AG04449 (cell line): ENCODE data around the gene ARMC12.
A peak's percentile ranks its signal among the peaks of the same experiment; 100 is the strongest.

ENCODE experiments used
- CTCF ChIA-PET: fragments of 350-600 bp; formaldehyde crosslinking; extraction: SDS; loops from one replicate; lab custom pipeline; 2021; ENCODE audit warnings: antibody characterized with exemption; lab: Yijun Ruan, JAX
- POLR2A ChIA-PET: fragments of 400-600, 350-600 bp; formaldehyde crosslinking; extraction: SDS; loops from one replicate; lab custom pipeline; 2020; ENCODE audit warnings: antibody characterized with exemption, inconsistent platforms; lab: Yijun Ruan, JAX
- DNase-seq: peaks from one replicate; pipeline ENCODE4 v3.0.0-alpha.2; 2010; ENCODE audit warnings: low read depth, low spot score
- H3K4me3 ChIP-seq: 2 replicates; pipeline ENCODE4 v1.5.1; 2011; ENCODE audit warnings: low read depth, mild to moderate bottlenecking, control low read depth, low read length
- CTCF ChIP-seq: IDR thresholded peaks from one replicate; pipeline ENCODE4 v1.5.1; 2011; ENCODE audit warnings: mild to moderate bottlenecking, moderate library complexity, low read length, control low read depth, inconsistent platforms; ENCODE audit not compliant: insufficient read depth; ENCODE audit errors: missing control alignments

The ARMC12 gene

GRCh38 chr6:35736253-35736894, 458 bp upstream of the ARMC12 start:
- DNase-seq, result no peak
- peak; percentile 83 for TF ChIP-seq CTCF
- POLR2A ChIA-PET, result interaction anchor here (0.7 kb wide), 2 partner anchors 17 to 155 kb away, joined by 4 read pairs; no protein-coding TSS in a partner anchor
- no peak overlapping the region for H3K4me3 ChIP-seq
- CTCF ChIA-PET, result interaction anchor here (0.6 to 6.1 kb wide), 64 partner anchors 9 to 359 kb away, joined by 3 to 524 read pairs (median 4); partner anchors contain the start of gene TULP1

DNA sequence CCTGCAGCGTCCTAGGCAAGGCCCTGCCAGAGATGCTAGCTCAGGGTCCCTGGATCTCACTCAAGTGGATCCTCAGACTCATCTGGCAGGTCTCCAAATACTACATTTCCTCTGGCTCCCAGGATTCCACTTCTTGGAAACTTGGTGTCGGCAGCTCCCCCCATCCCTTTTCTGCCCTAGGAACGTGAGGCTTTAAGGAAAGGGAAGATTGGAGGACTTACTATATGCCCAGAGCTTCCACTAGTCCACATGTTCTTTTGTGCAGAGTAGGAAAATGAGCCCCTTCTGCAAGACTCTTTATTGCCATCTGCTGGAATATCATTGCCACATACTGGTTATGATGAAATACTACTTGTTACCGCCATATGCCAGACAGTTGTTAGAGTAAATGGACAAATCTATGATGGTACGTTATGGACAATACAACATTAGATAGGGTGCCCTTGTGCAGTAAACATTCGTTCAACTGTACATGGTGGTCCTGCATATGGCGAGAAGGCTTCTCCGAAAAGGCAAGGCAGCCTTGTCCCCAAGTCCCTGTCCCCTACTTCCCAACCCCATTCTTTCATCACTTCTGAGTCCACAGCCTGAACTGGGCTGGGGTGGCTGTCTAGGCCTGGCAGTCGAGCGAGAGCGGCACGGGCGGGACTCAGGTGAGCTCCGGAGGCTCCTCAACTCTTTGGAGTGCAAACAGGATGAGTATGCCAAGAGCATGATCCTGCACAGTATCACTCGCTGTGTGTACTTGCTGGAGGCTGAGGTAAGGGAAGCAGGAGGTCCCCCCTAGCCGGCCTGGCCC, 780 bp downstream of the ARMC12 start:
- peak; percentile 58 for DNase-seq
- no peak overlapping the region for H3K4me3 ChIP-seq
- ChIA-PET POLR2A (no interaction called here), CTCF (interaction anchor here (0.6 to 6.1 kb wide), 51 partner anchors 11 to 444 kb away, joined by 3 to 524 read pairs (median 4); no protein-coding TSS in a partner anchor)
- peak; percentile 64 for TF ChIP-seq CTCF

- TF ChIP-seq CTCF, result no peak
- DNase-seq, result no peak
- no peak overlapping the region for H3K4me3 ChIP-seq
- ChIA-PET CTCF (interaction anchor here (0.8 to 6.1 kb wide), 10 partner anchors 11 to 355 kb away, joined by 3 to 524 read pairs (median 6); no protein-coding TSS in a partner anchor), POLR2A (no interaction called here)
Measured at GRCh38 chr6:35739645-35740524, 3.1 kb downstream of the ARMC12 start.

DNA sequence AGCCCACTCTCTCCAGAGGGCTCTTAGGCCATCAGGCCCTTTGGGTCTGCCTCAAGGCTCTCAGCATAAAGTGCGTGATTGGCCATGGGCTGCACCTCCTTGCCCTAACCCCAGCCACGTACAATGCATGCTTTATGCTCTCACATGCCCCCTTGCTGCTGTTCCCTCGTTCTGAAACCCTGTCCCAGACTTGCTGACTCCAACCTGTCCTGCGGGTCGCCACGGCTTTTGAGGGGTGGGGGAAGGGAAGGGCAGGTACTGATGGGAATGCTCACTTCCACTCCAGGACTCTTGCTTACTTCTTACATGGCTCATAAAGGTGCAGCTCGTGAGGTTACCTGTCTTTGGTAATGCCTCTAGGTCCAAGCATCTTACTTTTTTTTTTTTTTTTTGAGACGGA, 6.0 kb downstream of the ARMC12 start:
- no peak for DNase-seq
- no peak overlapping the region for H3K4me3 ChIP-seq
- CTCF ChIA-PET, result no interaction called here
- POLR2A ChIA-PET, result no interaction called here
- TF ChIP-seq CTCF, result no peak

- ChIA-PET POLR2A (no interaction called here), CTCF (no interaction called here)
- no peak overlapping the region for H3K4me3 ChIP-seq
- TF ChIP-seq CTCF, result no peak
- no peak for DNase-seq
Measured at GRCh38 chr6:35745509-35745908, 8.7 kb downstream of the ARMC12 start.
